ENCODE data around the gene HAGHL.

DNA sequence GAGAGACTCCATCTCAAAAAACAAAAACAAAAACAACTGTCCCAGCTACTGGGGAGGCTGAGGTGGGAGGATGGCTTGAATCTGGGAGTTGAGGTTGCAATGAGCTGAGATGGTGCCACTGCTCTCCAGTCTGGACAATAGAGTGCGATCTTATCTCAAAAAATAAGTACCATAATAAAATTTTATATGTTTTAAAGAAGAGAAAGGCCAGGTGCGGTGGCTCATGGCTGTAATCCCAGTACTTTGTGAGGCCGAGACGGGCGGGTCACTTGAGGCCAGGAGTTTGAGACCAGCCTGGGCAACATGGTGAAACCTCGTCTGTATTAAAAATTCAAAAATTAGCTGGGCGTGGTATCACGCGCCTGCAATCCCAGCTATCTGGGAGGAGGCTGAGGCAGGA lies 49.9 kb downstream of the HAGHL start:
- no peak for TF ChIP-seq CTCF (IDR thresholded peaks at IDR 0.05)
- TF ChIP-seq POLR2A (IDR thresholded peaks at IDR 0.05) = no peak
- TF ChIP-seq POLR2AphosphoS5 (IDR thresholded peaks at IDR 0.05) = no peak
- no peak for TF ChIP-seq EP300 (IDR thresholded peaks at IDR 0.05)
